B cell (primary cell): ENCODE results near the gene PSAPL1.

ENCODE experiments used
- EZH2 ChIP-seq: IDR thresholded peaks from 2 replicates; pipeline ENCODE4 v1.6.1; 2012; ENCODE audit warnings: borderline replicate concordance, low read depth, mild to moderate bottlenecking, moderate library complexity, low read length; ENCODE audit not compliant: insufficient read depth, poor library complexity, severe bottlenecking
- TF ChIP-seq, protein P1 (sequence below): fragments of 200-600 bp; IDR thresholded peaks from one replicate; pipeline ENCODE4 v1.8.0; 2022; ENCODE audit warnings: antibody characterized with exemption, mild to moderate bottlenecking

DNA sequence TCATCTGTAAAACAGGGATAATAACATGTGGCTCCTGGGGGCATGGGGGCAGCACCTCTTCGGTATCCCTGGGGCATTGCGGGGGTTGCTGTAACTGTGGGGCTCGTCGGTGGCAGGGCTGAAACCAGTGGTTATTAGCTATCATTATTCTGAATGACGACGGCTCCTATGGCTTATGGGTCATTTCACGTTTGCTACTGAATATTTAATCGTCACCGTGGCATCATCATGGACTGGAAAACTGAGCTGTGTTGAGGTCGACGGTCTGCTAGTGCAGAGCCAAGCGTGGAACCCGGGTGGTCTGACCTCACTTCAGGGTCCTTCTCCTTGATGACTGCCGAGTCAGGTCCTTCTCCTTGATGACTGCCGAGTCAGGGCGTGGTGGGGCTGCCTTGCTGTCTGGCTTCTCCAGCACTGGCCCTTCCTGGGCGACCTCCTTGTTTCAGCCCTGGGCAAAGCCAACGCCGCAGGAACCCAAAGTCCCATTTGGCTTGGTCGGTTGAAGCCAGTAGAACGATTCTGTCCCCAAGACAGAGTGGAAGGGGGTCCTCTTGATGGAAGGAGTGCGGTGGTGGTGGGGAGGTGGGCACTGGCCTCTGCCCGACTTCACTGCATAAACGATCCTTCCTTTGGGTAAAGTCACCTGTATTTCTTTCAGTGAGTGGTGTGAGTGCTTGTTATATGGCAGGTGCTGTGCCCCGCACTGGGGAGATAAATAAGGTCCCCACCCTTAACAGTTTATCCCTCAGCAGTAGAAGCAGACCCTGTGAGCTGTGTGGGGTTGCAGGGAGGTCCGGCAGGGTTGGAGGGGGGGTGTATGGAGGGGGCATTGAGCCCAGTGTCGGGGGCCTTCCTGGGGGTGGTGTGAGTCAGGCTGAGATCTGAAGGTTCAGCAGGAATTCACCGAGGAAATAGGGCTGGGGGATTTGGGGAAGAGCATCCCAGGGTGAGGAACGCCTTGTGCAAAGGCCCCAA is 40.8 kb downstream of the PSAPL1 start:
- no peak for TF ChIP-seq EZH2
- TF ChIP-seq, protein P1, sequence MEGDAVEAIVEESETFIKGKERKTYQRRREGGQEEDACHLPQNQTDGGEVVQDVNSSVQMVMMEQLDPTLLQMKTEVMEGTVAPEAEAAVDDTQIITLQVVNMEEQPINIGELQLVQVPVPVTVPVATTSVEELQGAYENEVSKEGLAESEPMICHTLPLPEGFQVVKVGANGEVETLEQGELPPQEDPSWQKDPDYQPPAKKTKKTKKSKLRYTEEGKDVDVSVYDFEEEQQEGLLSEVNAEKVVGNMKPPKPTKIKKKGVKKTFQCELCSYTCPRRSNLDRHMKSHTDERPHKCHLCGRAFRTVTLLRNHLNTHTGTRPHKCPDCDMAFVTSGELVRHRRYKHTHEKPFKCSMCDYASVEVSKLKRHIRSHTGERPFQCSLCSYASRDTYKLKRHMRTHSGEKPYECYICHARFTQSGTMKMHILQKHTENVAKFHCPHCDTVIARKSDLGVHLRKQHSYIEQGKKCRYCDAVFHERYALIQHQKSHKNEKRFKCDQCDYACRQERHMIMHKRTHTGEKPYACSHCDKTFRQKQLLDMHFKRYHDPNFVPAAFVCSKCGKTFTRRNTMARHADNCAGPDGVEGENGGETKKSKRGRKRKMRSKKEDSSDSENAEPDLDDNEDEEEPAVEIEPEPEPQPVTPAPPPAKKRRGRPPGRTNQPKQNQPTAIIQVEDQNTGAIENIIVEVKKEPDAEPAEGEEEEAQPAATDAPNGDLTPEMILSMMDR = no peak
